Lower leg skin (tissue), 4 donors: ENCODE measurements around the gene GPR89A. TPM values are rescaled to one million over a fixed set of nuclear protein-coding genes. Genes with fewer than 3 reads are reported as not detected.
"Not testable (repeated sequence)": the region's sequence is repeated elsewhere in the genome, so short reads cannot be mapped to it uniquely, and the experiment has no call there.

ENCODE experiments used
- DNase-seq, 2 donors: peaks; one replicate each; pipeline ENCODE4 v3.0.0-alpha.2; 2019; ENCODE audit warnings: low spot score in 2 of 2
- H3K4me3 ChIP-seq: fragments of 200-600 bp; sonication (generic); 2 replicates; pipeline ENCODE4 v1.5.1; 2017; ENCODE audit warnings: mild to moderate bottlenecking, low read depth; ENCODE audit not compliant: poor library complexity, severe bottlenecking
- CTCF ChIP-seq, 3 donors: fragments of 450-650 bp; IDR thresholded peaks; one replicate each; pipeline ENCODE4 v1.5.1; 2016; ENCODE audit warnings: antibody characterized with exemption in 3 of 3, mild to moderate bottlenecking in 3 of 3, moderate library complexity in 2 of 3
- POLR2A ChIP-seq, 2 donors: fragments of 450-650 bp; IDR thresholded peaks; one replicate each; pipeline ENCODE4 v1.6.1; 2016 to 2017; ENCODE audit warnings: antibody characterized with exemption in 2 of 2, mild to moderate bottlenecking in 1 of 2, moderate library complexity in 1 of 2
- WGBS, 2 donors: methylation state at CpG; one replicate each; pipeline ENCODE4 v1.1.5; 2018; 5-methylcytosine and 5-hydroxymethylcytosine counted together
- intact Hi-C: fragments of 100-400 bp; cut with DNase I; formaldehyde crosslinking; loops from one replicate; pipeline ENCODE4 v1.15.0; 2023; ENCODE audit warnings: low total_unique reads
- total RNA-seq, 4 donors: library from RNA; depleted of rRNA; stranded (reverse); fragments of >200 nt; gene quantifications; one replicate each; pipeline ENCODE4 v1.1.0, GENCODE V29; 2016

Gene GPR89A
- total RNA-seq, 4 donors from 2014 or later: 9.9 to 19.2 (median 17.4) TPM

- DNase-seq, H3K4me3 ChIP-seq, intact Hi-C loops: not testable (repeated sequence)
- WGBS, 2 donors: 100% methylated on average over 1 of the region's 2 CpGs
Observed at GRCh38 chr1:145641886-145642285, 34.1 kb downstream of the GPR89A start.

GRCh38 chr1:145643990-145644389, 36.2 kb downstream of the GPR89A start:
- intact Hi-C loops, DNase-seq, H3K4me3 ChIP-seq: not testable (repeated sequence)
- WGBS, 2 donors: no CpG with 5 or more reads among the region's 1 CpG

- H3K4me3 ChIP-seq, intact Hi-C loops, DNase-seq: not testable (repeated sequence)
- 94 to 95% methylated on average over 2 of the region's 7 CpGs for whole genome bisulfite sequencing, 2 donors
Observed at GRCh38 chr1:145656245-145656943, 48.6 kb downstream of the GPR89A start.

- DNase-seq, H3K4me3 ChIP-seq, intact Hi-C loops: not testable (repeated sequence)
- 48 to 66% methylated on average over 2 of the region's 2 CpGs for WGBS, 2 donors
Observed at GRCh38 chr1:145662502-145662901, 54.7 kb downstream of the GPR89A start.

GRCh38 chr1:145665015-145665414, 57.2 kb downstream of the GPR89A start:
- DNase-seq, H3K4me3 ChIP-seq, intact Hi-C loops: not testable (repeated sequence)
- WGBS, 2 donors: 27 to 55% methylated on average over 4 of the region's 4 CpGs

GRCh38 chr1:145670995-145671745, 63.4 kb downstream of the GPR89A start:
- DNase-seq, intact Hi-C loops, H3K4me3 ChIP-seq: not testable (repeated sequence)
- WGBS, 2 donors: 92% methylated on average over 2 of the region's 3 CpGs

GRCh38 chr1:145673217-145673616, 65.4 kb downstream of the GPR89A start:
- H3K4me3 ChIP-seq, DNase-seq, intact Hi-C loops: not testable (repeated sequence)
- no CpG with 5 or more reads among the region's 1 CpG for WGBS, 2 donors

- no CpG with 5 or more reads among the region's 3 CpGs for WGBS, 2 donors
- DNase-seq, intact Hi-C loops, H3K4me3 ChIP-seq: not testable (repeated sequence)
Observed at GRCh38 chr1:145684858-145685257, 77.1 kb downstream of the GPR89A start.

GRCh38 chr1:145686078-145686477, 78.3 kb downstream of the GPR89A start:
- intact Hi-C loops: not testable (repeated sequence)

GRCh38 chr1:145688328-145688727, 80.5 kb downstream of the GPR89A start:
- 81 to 85% methylated on average over 4 of the region's 4 CpGs for WGBS, 2 donors
- intact Hi-C loops: no loop called here
- TF ChIP-seq POLR2A (IDR thresholded peaks at IDR 0.05) (no peak), CTCF (IDR thresholded peaks at IDR 0.05) (no peak)
- H3K4me3 ChIP-seq: no peak overlapping the region
- DNase-seq: no peak

More at GRCh38 chr1:145686078-145686477, 78.3 kb downstream of the GPR89A start:
- WGBS, 2 donors: 100% methylated on average over 1 of the region's 1 CpG
- not testable (repeated sequence) for DNase-seq, H3K4me3 ChIP-seq
